CD4-positive, alpha-beta T cell treated with Interleukin-1 beta for 1 hour (primary cell): ENCODE results near the gene DNAJB8.

Experiments used
- DNase-seq, 2 donors: peaks; one replicate each; pipeline ENCODE4 v3.0.0-alpha.2; 2020 to 2022

Gene DNAJB8

GRCh38 chr3:128482666-128483656, 16.3 kb upstream of the DNAJB8 start:
- no peak for DNase-seq

GRCh38 chr3:128482175-128482574, 15.5 kb upstream of the DNAJB8 start:
- no peak for DNase-seq

DNA sequence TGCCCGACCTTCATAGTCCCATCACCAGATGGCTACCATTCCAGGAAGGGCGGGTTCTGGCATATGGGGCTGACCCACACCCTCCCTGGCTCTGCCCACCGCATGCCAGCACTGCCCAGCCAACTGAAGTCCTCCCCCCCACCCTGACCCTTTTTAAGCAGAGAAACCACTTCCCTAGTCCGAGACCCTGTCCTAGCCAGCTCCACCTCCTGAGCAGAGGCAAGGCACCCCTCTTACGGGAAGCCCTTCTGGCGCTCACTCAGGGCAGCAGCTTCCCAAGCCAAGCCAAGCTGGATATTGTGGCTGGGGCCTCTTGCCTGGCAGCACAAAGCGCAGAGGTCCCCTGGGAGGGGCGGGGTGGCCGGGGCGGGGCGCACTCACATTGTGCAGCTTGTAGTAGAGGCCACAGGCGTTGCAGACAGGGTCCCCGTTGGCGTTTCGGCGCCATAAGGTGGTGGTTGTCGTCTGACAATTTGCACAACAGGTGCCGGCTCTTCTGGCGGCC, 14.8 kb upstream of the DNAJB8 start:
- no peak for DNase-seq

DNA sequence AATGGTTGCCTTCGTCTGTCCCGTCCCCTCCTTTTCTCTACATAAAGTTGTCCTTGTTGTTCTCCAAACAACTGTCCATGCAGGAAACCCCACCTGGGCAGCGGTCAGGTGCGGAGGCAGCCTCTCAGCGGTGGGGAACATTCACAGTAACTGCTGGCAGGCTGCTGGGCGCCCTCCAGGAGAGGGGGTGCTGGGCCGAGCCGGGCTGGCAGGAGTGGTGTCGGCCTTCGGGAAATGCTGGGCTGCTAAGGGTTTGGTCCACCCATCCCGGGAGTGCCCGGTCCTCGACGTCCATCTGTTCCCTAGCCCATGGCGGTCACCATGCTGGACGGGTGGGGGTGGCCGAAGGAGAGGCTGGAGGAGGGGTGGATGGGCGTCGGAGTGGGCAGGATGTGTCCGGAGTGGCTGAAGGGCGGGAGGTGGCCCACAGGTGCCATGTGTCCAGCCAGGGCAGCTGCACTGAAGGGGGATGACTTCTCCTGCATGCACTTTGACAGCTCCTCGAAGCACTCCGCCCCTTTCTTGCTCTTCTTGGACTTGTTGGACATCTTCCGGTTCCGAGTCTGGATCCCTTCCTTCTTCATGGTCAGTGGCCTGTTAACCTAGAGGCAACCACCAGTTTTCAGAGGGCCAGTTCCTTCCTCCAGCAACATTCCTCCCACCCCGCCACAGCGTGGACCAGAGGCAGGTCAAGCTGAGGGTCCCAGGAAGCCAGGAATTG, 14.2 kb upstream of the DNAJB8 start:
- no peak for DNase-seq

- DNase-seq, result no peak
Measured at GRCh38 chr3:128480278-128480677, 13.6 kb upstream of the DNAJB8 start.

GRCh38 chr3:128479558-128480086, 12.9 kb upstream of the DNAJB8 start:
- DNase-seq, result no peak

GRCh38 chr3:128478576-128479506, 12.2 kb upstream of the DNAJB8 start:
- no peak for DNase-seq

GRCh38 chr3:128476659-128477058, 10.0 kb upstream of the DNAJB8 start:
- DNase-seq, result no peak

DNA sequence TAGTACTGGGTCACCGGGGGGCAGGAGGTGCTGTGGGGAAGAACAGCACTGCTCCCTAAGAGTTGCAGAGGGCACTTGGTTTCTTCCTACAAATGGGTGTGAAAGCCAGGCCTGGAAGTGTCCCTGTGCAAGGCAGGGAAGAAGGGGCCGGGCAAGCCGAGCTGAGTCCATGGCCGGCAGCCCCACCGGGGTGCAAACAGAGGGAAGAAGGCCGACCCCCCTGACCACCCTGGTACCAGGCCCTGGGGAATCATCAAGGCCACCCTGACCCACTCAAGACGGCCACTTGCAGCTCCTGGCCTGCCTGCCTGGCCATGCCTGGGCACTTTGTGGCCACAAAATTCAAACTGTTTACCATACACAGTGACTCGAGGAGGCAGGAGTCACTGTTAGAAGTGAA, 8.7 kb upstream of the DNAJB8 start:
- no peak for DNase-seq

DNA sequence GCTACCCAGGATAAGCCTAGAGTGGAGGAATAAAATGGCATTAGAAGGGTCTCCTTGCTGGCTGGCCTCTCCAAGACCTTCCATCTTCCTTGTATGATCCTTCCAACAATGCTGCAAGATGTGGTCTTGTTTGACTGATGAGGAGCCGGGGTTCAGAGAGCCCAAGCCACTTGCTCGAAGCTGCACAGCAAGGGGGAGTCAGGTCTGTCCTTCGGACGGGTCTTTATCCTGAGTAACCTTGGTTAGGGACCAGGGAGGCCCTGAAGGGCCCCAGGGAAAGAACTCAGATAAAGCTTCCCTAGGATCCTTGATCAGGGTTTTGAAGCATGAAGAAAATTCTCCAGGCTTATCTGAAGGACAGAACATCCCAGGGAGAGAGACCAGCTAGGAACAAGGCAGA, 7.0 kb upstream of the DNAJB8 start:
- DNase-seq, result no peak

DNA sequence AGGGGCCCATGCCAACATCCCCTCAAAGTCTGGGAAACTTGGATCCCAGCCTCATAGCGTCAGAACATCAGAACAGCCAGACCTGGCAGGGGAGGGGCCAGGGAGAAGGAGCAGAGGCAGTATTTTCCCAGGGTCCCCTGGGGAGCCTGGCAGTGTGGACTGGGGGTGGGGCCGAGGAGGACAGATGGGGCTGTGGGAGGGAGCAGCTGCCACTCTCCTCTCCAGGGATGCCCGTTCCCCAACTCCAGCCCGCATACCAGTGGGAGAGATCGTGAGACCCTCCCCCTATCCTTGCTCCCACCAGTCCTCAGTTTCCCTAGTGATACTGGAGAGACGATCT, 6.5 kb upstream of the DNAJB8 start:
- no peak for DNase-seq

DNA sequence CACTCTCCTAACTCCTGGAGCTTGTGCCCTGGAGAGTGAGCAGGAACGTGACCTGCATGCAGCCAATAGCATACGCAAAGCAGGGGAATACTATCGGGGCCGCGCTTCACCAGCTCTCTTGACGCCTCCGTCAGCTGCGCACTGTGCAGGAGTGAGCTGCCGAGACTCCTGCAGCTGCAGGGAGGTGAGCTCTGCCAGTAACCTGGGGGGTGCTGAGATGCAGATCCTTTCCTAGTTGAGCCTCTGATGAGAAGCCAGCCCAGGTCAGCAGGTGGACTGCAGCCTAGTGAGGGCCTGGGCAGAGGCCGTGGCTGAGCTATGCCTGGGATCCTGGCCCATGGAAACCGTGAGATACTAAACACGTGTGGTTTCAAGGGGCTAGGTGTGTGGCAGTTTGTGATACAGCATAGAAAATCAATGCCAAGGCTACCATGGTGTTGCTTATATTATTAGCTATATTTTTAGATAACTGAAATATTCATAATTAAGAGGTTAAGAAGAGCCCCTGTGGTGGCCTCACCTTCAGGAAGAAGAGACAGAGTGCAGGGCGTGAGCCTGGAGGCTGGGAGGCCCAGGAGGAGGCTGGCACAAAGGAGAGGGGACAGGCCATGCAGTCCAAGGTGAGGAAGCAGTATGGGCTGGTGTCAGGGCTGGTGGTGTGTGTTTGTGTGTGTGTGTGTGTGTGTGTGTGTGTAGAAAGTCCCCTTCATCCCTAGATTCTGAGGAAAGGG, 5.9 kb upstream of the DNAJB8 start:
- no peak for DNase-seq

DNA sequence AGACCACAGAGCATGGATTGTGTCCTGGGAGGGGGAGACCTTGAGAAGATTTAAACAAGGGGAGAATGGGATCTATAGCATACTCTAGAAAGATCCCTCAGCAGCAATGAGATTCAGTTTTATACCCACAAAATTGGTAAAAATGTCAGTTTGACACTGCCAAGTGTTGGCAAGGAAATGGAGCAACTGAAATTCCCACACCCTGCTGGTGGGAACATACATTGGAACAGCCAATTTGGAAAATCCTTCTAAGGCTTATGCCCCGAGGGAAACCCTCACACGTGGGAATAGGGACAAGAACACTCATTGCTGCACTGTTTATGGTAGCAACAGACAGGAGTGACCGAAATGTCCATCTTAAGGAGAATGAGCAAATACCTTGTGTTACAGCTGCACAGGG, 5.0 kb upstream of the DNAJB8 start:
- no peak for DNase-seq

GRCh38 chr3:128471110-128471509, 4.4 kb upstream of the DNAJB8 start:
- DNase-seq, result no peak

GRCh38 chr3:128470134-128470899, 3.6 kb upstream of the DNAJB8 start:
- DNase-seq, result no peak

DNA sequence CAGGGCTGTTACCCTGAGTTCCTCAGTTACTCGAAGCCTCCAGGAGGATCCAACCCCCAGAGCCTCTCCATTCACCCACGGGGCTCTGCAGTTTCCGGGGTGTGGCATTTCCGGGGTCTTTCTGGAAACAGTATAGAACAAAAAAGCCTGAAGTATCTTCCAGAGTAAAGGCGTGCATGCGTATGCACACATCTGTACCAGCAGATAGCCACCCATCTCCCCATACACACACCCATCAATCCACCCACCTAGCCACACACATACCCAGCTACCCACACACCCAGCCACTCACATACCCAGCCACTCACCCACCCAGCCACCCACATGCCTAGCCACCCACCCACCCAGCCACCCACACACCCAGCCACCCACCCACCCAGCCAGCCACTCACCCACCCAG, 2.9 kb upstream of the DNAJB8 start:
- DNase-seq, result no peak

GRCh38 chr3:128468791-128469527, 2.3 kb upstream of the DNAJB8 start:
- no peak for DNase-seq

- DNase-seq, result no peak
Measured at GRCh38 chr3:128468285-128468790, 1.6 kb upstream of the DNAJB8 start.

DNA sequence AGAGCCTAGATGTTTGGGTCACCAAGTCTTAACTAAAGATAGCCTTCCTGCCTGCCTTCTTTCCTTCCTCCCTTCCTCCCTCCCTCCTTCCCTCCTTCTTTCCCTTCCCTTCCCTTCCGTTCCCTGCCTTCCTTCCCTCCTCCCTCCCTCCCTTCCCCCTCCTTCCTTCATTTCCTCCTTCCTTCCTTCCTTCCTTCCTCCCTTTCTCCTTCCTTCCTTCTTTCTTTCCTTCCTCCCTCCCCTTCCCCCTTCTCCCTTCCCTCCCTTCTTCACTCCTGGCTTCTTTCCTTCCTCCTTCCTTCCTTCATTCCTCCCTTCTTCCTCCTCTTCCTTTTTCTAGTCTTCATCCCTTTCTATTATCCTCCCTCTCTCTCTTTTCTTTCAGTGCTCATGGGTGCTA, 2.0 kb downstream of the DNAJB8 start:
- no peak for DNase-seq

- no peak for DNase-seq
Measured at GRCh38 chr3:128464188-128464587, 2.5 kb downstream of the DNAJB8 start.
